OCI-M1 (cell line): Measurements from ENCODE around the gene MAGEA4.
A peak's percentile ranks its signal among the peaks of the same experiment; 100 is the strongest.
"Not testable (repeated sequence)": the region's sequence is repeated elsewhere in the genome, so short reads cannot be mapped to it uniquely, and the experiment has no call there.

Experiments used
- DNase-seq: peaks from one replicate; lab custom pipeline; 2025; lab: John Stamatoyannopoulos, UW

MAGEA4 gene

GRCh38 chrX:151912780-151913179 lies at the start of gene MAGEA4:
TSS of gene MAGEA4 (plus strand) at chrX:151912889. CDS start at chrX:151923665, 10,776 bp downstream.
- no peak for DNase-seq

GRCh38 chrX:151870602-151871001 lies 42.1 kb upstream of the MAGEA4 start:
- no peak for DNase-seq

GRCh38 chrX:151871244-151871643 lies 41.4 kb upstream of the MAGEA4 start:
- DNase-seq, result no peak

- no peak for DNase-seq
Measured at GRCh38 chrX:151873096-151873495, 39.6 kb upstream of the MAGEA4 start.

GRCh38 chrX:151875270-151876026 lies 37.2 kb upstream of the MAGEA4 start:
- no peak for DNase-seq

- no peak for DNase-seq
Measured at GRCh38 chrX:151878574-151878973, 34.1 kb upstream of the MAGEA4 start.

GRCh38 chrX:151879856-151880255 lies 32.8 kb upstream of the MAGEA4 start:
- DNase-seq, result no peak

GRCh38 chrX:151880895-151881294 lies 31.8 kb upstream of the MAGEA4 start:
- DNase-seq, result no peak

GRCh38 chrX:151889421-151889820 lies 23.3 kb upstream of the MAGEA4 start:
- DNase-seq, result no peak

GRCh38 chrX:151896734-151897474 lies 15.8 kb upstream of the MAGEA4 start:
- DNase-seq, result peak; percentile 69

- DNase-seq, result no peak
Measured at GRCh38 chrX:151899622-151900021, 13.1 kb upstream of the MAGEA4 start.

- DNase-seq, result no peak
Measured at GRCh38 chrX:151901826-151902225, 10.9 kb upstream of the MAGEA4 start.

GRCh38 chrX:151902813-151903591 lies 9.7 kb upstream of the MAGEA4 start:
- DNase-seq, result no peak

- no peak for DNase-seq
Measured at GRCh38 chrX:151904989-151905388, 7.7 kb upstream of the MAGEA4 start.

GRCh38 chrX:151912221-151912620 lies 468 bp upstream of the MAGEA4 start:
- DNase-seq, result no peak

- DNase-seq, result not testable (repeated sequence)
Measured at GRCh38 chrX:151918736-151919135, 6.0 kb downstream of the MAGEA4 start.

- no peak for DNase-seq
Measured at GRCh38 chrX:151919610-151920009, 6.9 kb downstream of the MAGEA4 start.

GRCh38 chrX:151920101-151920500 lies 7.4 kb downstream of the MAGEA4 start:
- no peak for DNase-seq

GRCh38 chrX:151920530-151920929 lies 7.8 kb downstream of the MAGEA4 start:
- DNase-seq, result no peak

- DNase-seq, result no peak
Measured at GRCh38 chrX:151921292-151921691, 8.6 kb downstream of the MAGEA4 start.

GRCh38 chrX:151921866-151922265 lies 9.2 kb downstream of the MAGEA4 start:
- no peak for DNase-seq

GRCh38 chrX:151922692-151923091 lies 10.0 kb downstream of the MAGEA4 start:
- DNase-seq, result no peak

- DNase-seq, result no peak
Measured at GRCh38 chrX:151923648-151924047, 11.0 kb downstream of the MAGEA4 start.
